GM21526 (cell line): Measurements from ENCODE around the gene SCYGR6.
"Not testable (repeated sequence)": the region's sequence is repeated elsewhere in the genome, so short reads cannot be mapped to it uniquely, and the experiment has no call there.

Experiments used
- ATAC-seq: cut with Tn5 transposase; IDR thresholded peaks from one replicate; pipeline ENCODE4 v1.9.1; 2021; ENCODE audit warnings: moderate library complexity; ENCODE audit not compliant: unreplicated experiment, low FRiP score

Gene SCYGR6

GRCh38 chr2:227724394-227725039, at the start of gene SCYGR6:
SCYGR6 (minus strand) TSS chr2:227724757; CDS start chr2:227724757, 0 bp downstream.
- ATAC-seq, result no peak

GRCh38 chr2:227774011-227774624, 49.6 kb upstream of the SCYGR6 start:
- no peak for ATAC-seq

GRCh38 chr2:227772932-227773331, 48.4 kb upstream of the SCYGR6 start:
- ATAC-seq, result no peak

- no peak for ATAC-seq
Observed at GRCh38 chr2:227772197-227772661, 47.7 kb upstream of the SCYGR6 start.

- ATAC-seq, result no peak
Observed at GRCh38 chr2:227767830-227768229, 43.3 kb upstream of the SCYGR6 start.

GRCh38 chr2:227766373-227766883, 41.9 kb upstream of the SCYGR6 start:
- ATAC-seq, result peak; percentile 98

GRCh38 chr2:227765788-227766372, 41.3 kb upstream of the SCYGR6 start:
- ATAC-seq, result peak; percentile 17

- no peak for ATAC-seq
Observed at GRCh38 chr2:227761740-227762476, 37.4 kb upstream of the SCYGR6 start.

- ATAC-seq, result no peak
Observed at GRCh38 chr2:227759411-227760118, 35.0 kb upstream of the SCYGR6 start.

GRCh38 chr2:227756261-227756660, 31.7 kb upstream of the SCYGR6 start:
- not testable (repeated sequence) for ATAC-seq

GRCh38 chr2:227748079-227748478, 23.5 kb upstream of the SCYGR6 start:
- ATAC-seq, result no peak

- ATAC-seq, result no peak
Observed at GRCh38 chr2:227745594-227745993, 21.0 kb upstream of the SCYGR6 start, which contains the start of gene SCYGR8. SCYGR8 (plus strand) TSS chr2:227745894; CDS start chr2:227745894, 0 bp downstream.

GRCh38 chr2:227740705-227741104, 16.1 kb upstream of the SCYGR6 start:
- ATAC-seq, result not testable (repeated sequence)

GRCh38 chr2:227739351-227739750, 14.8 kb upstream of the SCYGR6 start:
- no peak for ATAC-seq

GRCh38 chr2:227728035-227728434, 3.5 kb upstream of the SCYGR6 start, which contains the start of gene SCYGR7:
SCYGR7 (plus strand) TSS chr2:227728335; CDS start chr2:227728335, 0 bp downstream.
- ATAC-seq, result no peak

- ATAC-seq, result not testable (repeated sequence)
Observed at GRCh38 chr2:227722821-227723220, 1.7 kb downstream of the SCYGR6 start.

- no peak for ATAC-seq
Observed at GRCh38 chr2:227720680-227721079, 3.9 kb downstream of the SCYGR6 start.

- no peak for ATAC-seq
Observed at GRCh38 chr2:227719641-227720040, 4.9 kb downstream of the SCYGR6 start.

- no peak for ATAC-seq
Observed at GRCh38 chr2:227717687-227718567, 6.6 kb downstream of the SCYGR6 start, which contains the start of gene SLC19A3. SLC19A3 (minus strand) TSS chr2:227718028; CDS start chr2:227702318, 15,710 bp downstream.
